Activated naive CD8-positive, alpha-beta T cell treated with anti-CD3 and anti-CD28 coated beads, Interleukin-2, amount 50 U/mL, for 16 hours (primary cell): Measurements from ENCODE around the gene C13orf42.
"Not testable (repeated sequence)": the region's sequence is repeated elsewhere in the genome, so short reads cannot be mapped to it uniquely, and the experiment has no call there.

Source experiments
- DNase-seq: peaks from one replicate; pipeline ENCODE4 v3.0.0-alpha.2; 2020; ENCODE audit warnings: low read depth, low spot score

The C13orf42 gene

DNA sequence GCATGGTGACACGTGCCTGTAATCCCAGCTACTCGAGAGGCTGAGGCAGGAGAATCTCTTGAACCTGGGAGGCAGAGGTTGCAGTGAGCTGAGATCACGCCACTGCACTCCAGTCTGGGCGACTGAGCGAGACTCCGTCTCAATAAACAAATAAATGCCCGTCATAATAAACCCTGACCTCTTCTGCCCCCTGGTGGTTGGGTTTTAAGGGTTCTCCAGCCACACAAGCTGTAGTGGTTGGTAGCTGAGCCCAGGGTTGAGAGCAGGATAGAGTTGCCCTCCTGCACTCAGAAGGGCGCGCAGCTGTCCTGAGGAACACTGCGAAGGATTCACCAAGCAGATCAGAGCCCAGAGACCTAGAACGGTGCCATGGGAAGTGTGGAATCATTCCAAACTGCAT, 9.8 kb upstream of the C13orf42 start:
- DNase-seq, result not testable (repeated sequence)

- no peak for DNase-seq
These were observed 7.8 kb upstream of the C13orf42 start for GRCh38 chr13:51118809-51119431.

DNA sequence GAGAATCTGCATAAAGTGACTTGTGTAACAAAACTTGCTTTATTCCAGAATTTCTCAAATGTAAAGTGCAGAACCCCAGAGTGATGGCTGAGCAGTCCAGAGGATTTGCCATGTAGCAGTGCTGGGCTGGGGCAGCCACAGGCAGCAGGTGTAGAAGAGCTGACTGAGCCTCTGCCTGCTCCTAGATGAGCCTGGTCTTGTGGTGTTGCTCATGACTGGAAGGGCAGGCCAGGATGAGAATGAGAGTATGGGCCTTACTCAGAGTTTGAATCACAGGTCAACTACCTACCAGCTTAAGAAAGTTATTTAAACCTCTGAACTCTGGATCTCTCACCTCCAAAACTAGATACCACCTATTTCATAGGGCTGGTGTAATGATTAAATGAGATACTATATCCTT, 2.9 kb upstream of the C13orf42 start:
- no peak for DNase-seq

- DNase-seq, result no peak
These were observed 2.3 kb upstream of the C13orf42 start for GRCh38 chr13:51113186-51113881.

- no peak for DNase-seq
These were observed 1.7 kb upstream of the C13orf42 start for GRCh38 chr13:51112771-51113170.

- no peak for DNase-seq
These were observed 923 bp upstream of the C13orf42 start for GRCh38 chr13:51111997-51112396.

DNA sequence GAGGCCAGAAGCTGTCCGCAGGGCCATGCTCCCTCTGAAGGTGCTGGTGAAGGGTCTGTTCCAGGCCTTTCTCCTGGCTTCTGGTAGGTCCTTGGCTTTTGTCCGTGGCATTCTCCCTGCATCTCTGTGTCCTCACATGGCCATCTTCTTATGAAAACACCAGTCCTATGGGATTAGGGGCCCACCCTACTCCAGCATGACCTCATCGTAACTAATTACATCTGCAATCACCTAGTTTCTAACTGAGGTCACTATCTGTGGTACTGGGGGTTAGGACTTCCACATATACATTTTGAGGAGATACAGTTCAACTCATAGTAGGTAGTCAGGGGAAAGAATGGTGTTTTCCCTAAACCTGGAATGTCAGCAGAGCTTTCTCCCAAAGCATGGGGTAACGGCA, 3.1 kb downstream of the C13orf42 start:
- DNase-seq, result no peak

DNA sequence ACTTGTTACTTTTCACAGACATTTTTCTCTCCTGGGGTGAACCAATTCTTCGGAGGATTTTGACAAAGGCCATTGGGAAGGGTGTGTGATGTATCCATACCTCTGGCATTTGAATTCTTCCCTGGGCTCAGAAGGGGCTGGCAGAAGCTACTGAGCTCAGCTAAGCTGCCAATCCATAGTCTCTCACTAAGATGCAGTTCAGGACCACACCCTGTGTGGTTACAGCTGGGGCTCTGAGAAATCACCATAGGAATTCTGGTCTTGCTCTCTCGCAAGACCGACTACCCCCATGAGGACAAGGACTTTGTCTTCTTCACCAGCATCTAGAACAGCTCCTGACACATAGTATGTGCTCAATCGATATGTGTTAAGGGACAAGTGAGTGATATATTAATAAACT, 6.0 kb downstream of the C13orf42 start:
- DNase-seq, result no peak

DNA sequence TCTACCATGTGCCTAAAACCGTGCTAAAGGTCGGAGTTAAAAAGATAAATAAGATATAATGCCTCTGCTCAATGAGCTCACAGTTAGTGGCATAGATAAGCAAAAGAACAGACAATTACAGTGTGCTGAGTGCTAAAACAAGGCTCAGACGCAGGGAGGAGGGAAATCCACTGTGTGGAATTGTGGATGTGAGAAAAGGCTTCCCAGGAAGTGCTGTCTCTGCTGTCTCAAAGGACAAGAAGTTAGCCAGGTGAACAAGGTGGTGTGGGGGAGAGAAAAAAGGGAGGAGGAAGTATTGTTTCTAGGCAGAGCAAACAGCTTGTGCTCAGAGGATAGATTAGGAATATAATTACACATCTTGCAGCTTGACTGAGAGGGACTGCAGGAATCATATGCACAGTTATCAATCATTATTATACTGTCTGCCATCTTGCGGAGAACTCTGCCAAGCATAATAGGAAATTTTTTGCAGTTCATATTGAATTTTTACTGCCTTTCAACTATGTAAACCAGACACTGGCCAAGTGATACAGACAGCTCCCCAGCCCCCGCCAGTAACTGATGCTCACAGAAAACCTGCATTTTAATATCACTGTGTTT, 9.3 kb downstream of the C13orf42 start:
- no peak for DNase-seq

GRCh38 chr13:51097353-51098043, 13.6 kb downstream of the C13orf42 start:
- no peak for DNase-seq

GRCh38 chr13:51096131-51096530, 14.9 kb downstream of the C13orf42 start:
- no peak for DNase-seq

- no peak for DNase-seq
These were observed 17.5 kb downstream of the C13orf42 start for GRCh38 chr13:51093574-51093973.

DNA sequence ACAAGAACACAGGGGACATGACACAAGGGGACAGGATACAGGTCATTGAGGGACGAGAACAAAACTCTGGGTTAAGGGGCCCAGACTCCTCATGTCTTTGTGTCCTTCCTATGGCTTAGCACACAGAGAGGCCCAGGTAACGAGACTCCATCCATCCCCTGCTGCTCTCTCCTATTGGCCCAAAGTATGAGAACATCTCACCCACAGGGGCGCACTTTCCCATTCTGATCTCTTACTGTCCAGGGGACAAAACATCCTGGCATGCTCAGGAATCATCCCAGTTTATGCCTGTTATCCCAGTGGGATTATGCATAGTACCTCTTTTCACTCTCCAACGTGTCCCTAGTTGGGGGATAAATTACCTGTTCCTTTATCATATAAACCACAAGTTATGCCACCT, 19.2 kb downstream of the C13orf42 start:
- DNase-seq, result no peak

- DNase-seq, result no peak
These were observed 27.4 kb downstream of the C13orf42 start for GRCh38 chr13:51083706-51084105.

GRCh38 chr13:51080478-51081065, 30.5 kb downstream of the C13orf42 start:
- not testable (repeated sequence) for DNase-seq

DNA sequence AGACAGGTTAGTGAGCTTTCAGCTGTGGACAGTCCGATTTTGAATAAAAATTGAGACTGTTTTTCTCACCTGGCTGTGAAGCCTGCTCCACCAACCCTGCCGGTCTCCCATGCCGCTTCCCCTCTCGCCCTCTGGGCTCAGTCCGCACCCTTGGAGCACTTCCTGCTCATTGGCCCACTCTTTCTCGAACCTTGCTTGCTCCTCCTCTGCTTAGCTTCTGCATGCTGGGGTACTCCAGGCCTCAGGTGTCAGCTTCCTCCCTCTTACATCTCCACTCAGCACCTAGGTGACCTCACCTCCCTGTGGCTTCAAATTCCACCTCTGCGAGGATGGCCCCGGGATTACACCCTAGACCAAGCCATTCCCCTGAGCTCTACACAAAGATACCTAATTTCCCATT, 39.6 kb downstream of the C13orf42 start:
- DNase-seq, result no peak

GRCh38 chr13:51070005-51070649, 40.9 kb downstream of the C13orf42 start:
- DNase-seq, result peak; percentile 34

- no peak for DNase-seq
These were observed 42.6 kb downstream of the C13orf42 start for GRCh38 chr13:51068501-51068900.

GRCh38 chr13:51067706-51068105, 43.4 kb downstream of the C13orf42 start:
- no peak for DNase-seq

- no peak for DNase-seq
These were observed 43.8 kb downstream of the C13orf42 start for GRCh38 chr13:51067210-51067701.

- no peak for DNase-seq
These were observed 44.8 kb downstream of the C13orf42 start for GRCh38 chr13:51066091-51066831.
